Gastrocnemius medialis (tissue), 4 donors: ENCODE data around the gene PKN1. TPM values are rescaled to one million over a fixed set of nuclear protein-coding genes. Genes with fewer than 3 reads are reported as not detected.
A peak's percentile ranks its signal among the peaks of the same experiment; 100 is the strongest.

Experiments used
- ATAC-seq, 2 donors: fragments of 150-250 bp; one replicate each; pipeline ENCODE4 v1.9.1; 2016
- DNase-seq, 2 donors: peaks; one replicate each; pipeline ENCODE4 v3.0.0-alpha.2; 2019
- H3K27ac ChIP-seq, 4 donors: fragments of 200-600 bp; sonication (generic); 1 replicate in 1 of 4; 2 replicates in 3 of 4; pipeline ENCODE4 v1.5.1; 2016 to 2018; ENCODE audit warnings: mild to moderate bottlenecking in 2 of 4, moderate library complexity in 1 of 4
- H3K27me3 ChIP-seq, 3 donors: fragments of 200-600 bp; sonication (generic) in 2 of 3; 1 replicate in 1 of 3; 2 replicates in 2 of 3; pipeline versions ENCODE4 v1.5.1 to v1.6.0; 2016 to 2019; ENCODE audit warnings: mild to moderate bottlenecking in 1 of 3, moderate library complexity in 1 of 3
- H3K36me3 ChIP-seq, 2 donors: fragments of 200-600 bp; sonication (generic) in 1 of 2; one replicate each; pipeline ENCODE4 v1.5.1; 2017 to 2018
- H3K4me1 ChIP-seq, 2 donors: fragments of 200-600 bp; sonication (generic) in 1 of 2; one replicate each; pipeline ENCODE4 v1.5.1; 2016 to 2017; ENCODE audit warnings: mild to moderate bottlenecking in 2 of 2
- H3K4me3 ChIP-seq, 4 donors: fragments of 200-600 bp; sonication (generic) in 3 of 4; 1 replicate in 1 of 4; 2 replicates in 3 of 4; pipeline ENCODE4 v1.5.1; 2016 to 2019; ENCODE audit warnings: mild to moderate bottlenecking in 2 of 4
- H3K9me3 ChIP-seq, 3 donors: fragments of 200-600 bp; sonication (generic) in 2 of 3; 1 replicate in 1 of 3; 2 replicates in 2 of 3; pipeline ENCODE4 v1.5.1; 2016 to 2019
- CTCF ChIP-seq, 5 experiments: fragments of 450-650 bp in 3 of 5; fragments of 200-600 bp in 2 of 5; sonication (generic) in 2 of 5; IDR thresholded peaks in 4 of 5; conservative IDR thresholded peaks in 1 of 5; 1 replicate in 4 of 5; 2 replicates in 1 of 5; pipeline ENCODE4 v1.5.1; 2016 to 2019; ENCODE audit warnings: antibody characterized with exemption in 5 of 5, mild to moderate bottlenecking in 3 of 5, moderate library complexity in 3 of 5
- POLR2A ChIP-seq, 2 donors: fragments of 450-650 bp; IDR thresholded peaks; one replicate each; pipeline ENCODE4 v1.6.1; 2017; ENCODE audit warnings: antibody characterized with exemption in 2 of 2, mild to moderate bottlenecking in 2 of 2, moderate library complexity in 2 of 2
- in situ Hi-C, 4 donors: fragments of 200-750 bp; cut with MboI; loops; one replicate each; pipeline versions ENCODE4 v1.15.0 to v1.8.0; 2017; ENCODE audit warnings: low sequenced_read_pairs in 4 of 4
- intact Hi-C: fragments of 100-400 bp; cut with DNase I; formaldehyde crosslinking; loops from one replicate; pipeline ENCODE4 v1.15.1; 2023; ENCODE audit warnings: low total_unique reads
- total RNA-seq, 4 donors: library from RNA; depleted of rRNA; stranded (reverse); fragments of >200 nt; gene quantifications; one replicate each; pipeline versions ENCODE4 v1.1.0 to v1.2.3, GENCODE V29; 2016

The PKN1 gene
- total RNA-seq, 4 donors from 2014 or later, result 52.1 to 130 (median 81.3) TPM

- TF ChIP-seq POLR2A (IDR thresholded peaks at IDR 0.05) (no peak), CTCF (IDR thresholded peaks at IDR 0.05 in 4 of 5, conservative IDR thresholded peaks at IDR 0.05 in 1 of 5) (no peak)
- in situ Hi-C loops, result no loop called here
- Histone ChIP-seq H3K4me1 (peaks cover 17 to 23% of the 10 kb centered on the region in 2 donors), H3K36me3 (no peaks in the 10 kb centered on the region), H3K9me3 (no peaks in the 10 kb centered on the region), H3K27ac (peak overlapping the region; percentile 72 to 81 (median 76)), H3K4me3 (peak overlapping the region in 3 of 4 donors; percentile 75 to 87 (median 84)), H3K27me3 (peaks cover 0 to 6% (median 0%) of the 10 kb centered on the region in 3 donors)
- ATAC-seq (no peak), DNase-seq (no peak)
- intact Hi-C loops, result no loop called here
Observed at GRCh38 chr19:14435320-14436050, 2.4 kb downstream of the PKN1 start.

GRCh38 chr19:14437578-14438140, 4.6 kb downstream of the PKN1 start:
- DNase-seq, result no peak
- no peak for TF ChIP-seq POLR2A (IDR thresholded peaks at IDR 0.05)
- TF ChIP-seq CTCF (IDR thresholded peaks at IDR 0.05 in 4 of 5, conservative IDR thresholded peaks at IDR 0.05 in 1 of 5), result no peak
- in situ Hi-C loops, result no loop called here
- Histone ChIP-seq H3K4me1 (peaks cover 17 to 22% of the 10 kb centered on the region in 2 donors), H3K36me3 (peaks cover 0 to 15% of the 10 kb centered on the region in 2 donors), H3K9me3 (no peaks in the 10 kb centered on the region), H3K27ac (no peak overlapping the region), H3K27me3 (no peaks in the 10 kb centered on the region), H3K4me3 (no peak overlapping the region)
- ATAC-seq, result no peak
- intact Hi-C loops, result no loop called here

GRCh38 chr19:14439014-14439413, 5.9 kb downstream of the PKN1 start:
- TF ChIP-seq CTCF (IDR thresholded peaks at IDR 0.05 in 4 of 5, conservative IDR thresholded peaks at IDR 0.05 in 1 of 5) (no peak), POLR2A (IDR thresholded peaks at IDR 0.05) (no peak)
- H3K36me3 ChIP-seq, result peaks cover 0 to 29% of the 10 kb centered on the region in 2 donors
- peaks cover 13 to 20% of the 10 kb centered on the region in 2 donors for H3K4me1 ChIP-seq
- no peak overlapping the region for H3K4me3 ChIP-seq
- H3K9me3 ChIP-seq, result no peaks in the 10 kb centered on the region
- in situ Hi-C loops, result no loop called here
- intact Hi-C loops, result no loop called here
- no peak for ATAC-seq
- H3K27me3 ChIP-seq, result no peaks in the 10 kb centered on the region
- H3K27ac ChIP-seq, result no peak overlapping the region
- DNase-seq, result no peak

GRCh38 chr19:14440049-14440448, 6.9 kb downstream of the PKN1 start:
- no peak for TF ChIP-seq POLR2A (IDR thresholded peaks at IDR 0.05)
- no peak for TF ChIP-seq CTCF (IDR thresholded peaks at IDR 0.05 in 4 of 5, conservative IDR thresholded peaks at IDR 0.05 in 1 of 5)
- ATAC-seq (peak in 1 of 2 donors; percentile 32), DNase-seq (peak; percentile 22 to 42)
- Histone ChIP-seq H3K36me3 (peaks cover 0 to 39% of the 10 kb centered on the region in 2 donors), H3K9me3 (no peaks in the 10 kb centered on the region), H3K4me3 (peak overlapping the region in 2 of 4 donors; percentile 21 to 22), H3K27ac (peak overlapping the region in 3 of 4 donors; percentile 15 to 48 (median 40)), H3K4me1 (peaks cover 4 to 14% of the 10 kb centered on the region in 2 donors), H3K27me3 (no peaks in the 10 kb centered on the region)
- in situ Hi-C loops, result no loop called here
- intact Hi-C loops, result no loop called here
